ENCODE measurements around the gene CD79A. TPM values are rescaled to one million over a fixed set of nuclear protein-coding genes. Genes with fewer than 3 reads are reported as not detected.
"Not testable (repeated sequence)": the region's sequence is repeated elsewhere in the genome, so short reads cannot be mapped to it uniquely, and the experiment has no call there.

The CD79A gene
- total RNA-seq, 1 experiment from 2014 or later = not detected

DNA sequence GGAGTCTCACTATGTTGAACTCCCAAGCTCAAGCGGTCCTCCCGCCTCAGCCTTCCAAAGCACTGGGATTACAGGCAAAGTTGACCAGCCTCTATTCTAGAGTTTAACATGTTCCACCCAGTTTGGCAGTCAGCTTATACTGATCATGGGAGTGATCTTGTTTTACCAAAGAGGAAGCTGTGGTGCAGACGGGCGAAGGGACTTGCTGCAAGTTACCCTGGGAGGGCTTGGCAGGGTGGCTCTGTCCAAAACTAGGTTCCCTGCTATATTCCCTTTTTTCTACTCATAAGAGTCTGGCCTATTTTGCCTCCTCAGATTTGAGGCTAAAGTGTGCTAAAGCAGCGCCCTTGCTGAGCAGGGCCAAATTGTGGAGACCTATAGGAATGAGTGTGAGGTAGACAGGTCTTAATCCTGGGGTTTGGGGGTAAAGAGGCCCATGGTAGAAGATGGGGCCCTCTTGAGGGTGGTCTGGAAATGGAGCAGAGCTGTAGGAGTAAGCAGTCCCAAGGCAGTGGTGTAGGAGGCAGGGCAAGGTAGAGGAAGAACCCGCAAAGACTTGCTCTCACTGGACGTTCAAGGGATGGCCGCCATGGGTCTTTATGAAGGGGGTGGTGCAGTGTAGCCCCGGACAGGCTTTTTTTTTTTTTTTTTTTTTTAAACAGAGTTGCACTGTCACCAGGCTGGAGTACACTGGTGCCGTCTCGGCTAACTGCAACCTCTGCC, 13.7 kb upstream of the CD79A start:
- DNase-seq (ENCODE audit: low spot score) = no peak

DNA sequence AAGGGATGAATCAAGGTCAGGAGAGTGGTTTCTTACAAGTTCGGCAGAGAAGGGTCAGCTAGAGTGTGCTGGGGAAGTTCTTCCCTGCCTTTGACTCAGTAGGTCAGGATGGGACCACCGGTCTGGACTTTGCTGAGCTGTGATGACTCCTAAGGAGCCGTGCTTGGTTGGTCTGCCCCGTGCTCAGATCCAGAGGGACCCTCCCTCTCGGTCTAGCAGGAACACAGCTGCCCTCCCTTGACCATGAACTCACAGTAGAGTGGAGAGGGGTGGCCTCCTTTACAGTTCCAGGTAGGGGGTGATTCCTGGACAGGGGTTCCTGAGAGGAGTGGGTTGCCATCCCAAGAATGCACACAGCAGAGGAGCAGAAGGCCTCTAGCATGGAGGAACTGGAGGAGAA, 12.7 kb upstream of the CD79A start:
- no peak for DNase-seq (ENCODE audit: low spot score)

DNA sequence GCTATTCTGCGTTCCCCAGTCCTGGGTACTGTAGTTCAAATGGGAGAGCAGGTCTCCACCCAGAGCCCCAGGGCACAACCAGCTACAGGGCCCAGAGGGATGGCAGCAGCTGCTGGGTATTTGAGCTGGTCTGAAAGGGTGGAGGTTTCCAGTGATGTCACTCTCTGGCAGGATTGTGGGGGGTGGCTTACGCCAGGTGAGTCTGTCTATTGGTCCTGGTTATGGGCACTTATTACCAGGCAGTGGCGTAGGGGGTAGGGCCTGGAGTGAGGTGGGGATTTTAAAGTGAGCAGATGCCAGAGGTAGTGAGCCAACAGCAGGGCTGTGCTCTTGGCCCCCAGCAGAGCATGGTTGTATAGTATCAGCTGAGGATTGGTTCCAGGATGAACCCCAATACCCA, 10.8 kb upstream of the CD79A start:
- DNase-seq (ENCODE audit: low spot score) = no peak

DNA sequence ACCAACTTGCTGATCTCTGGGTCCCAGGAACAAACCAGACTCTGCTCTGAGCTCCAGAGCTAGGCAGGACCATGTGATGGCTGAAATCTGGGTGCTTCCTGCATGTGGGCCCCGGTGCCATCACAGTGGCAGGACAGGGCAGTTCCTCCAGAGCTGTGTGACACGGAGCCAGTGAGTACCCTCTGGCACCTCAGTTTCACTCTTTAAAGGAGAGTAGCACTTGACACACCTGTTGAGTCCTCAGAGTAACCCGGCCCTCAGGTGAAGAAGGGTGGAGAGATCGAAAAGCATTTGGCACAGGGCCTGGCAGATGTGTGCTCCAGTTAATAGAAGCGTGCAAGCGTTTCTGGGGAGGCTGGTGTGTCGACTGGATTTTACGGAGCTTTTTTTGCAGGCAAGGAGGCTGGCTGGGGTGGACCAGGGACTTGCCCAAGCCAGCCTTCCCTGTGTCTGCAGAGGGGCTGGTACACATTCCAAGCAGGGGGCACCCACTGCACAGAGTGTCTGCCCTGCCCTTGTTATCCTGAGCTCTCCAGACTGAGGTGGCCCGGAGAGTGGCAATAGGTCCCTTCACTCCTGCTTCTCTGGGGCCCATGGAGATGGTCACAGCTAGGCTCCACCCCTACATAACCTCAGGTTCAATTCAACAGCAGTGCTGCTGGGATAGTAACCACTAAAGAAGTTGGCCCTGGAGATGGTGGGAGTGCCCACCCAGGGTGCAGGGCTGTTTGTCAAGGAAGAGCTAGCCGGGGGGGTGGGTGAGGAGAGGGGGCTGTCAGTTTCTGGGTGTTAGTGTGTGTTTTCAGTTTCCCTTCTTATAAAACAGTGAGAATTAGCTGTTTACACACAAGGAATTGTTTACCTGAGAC, 8.7 kb upstream of the CD79A start:
- no peak for DNase-seq (ENCODE audit: low spot score)

DNA sequence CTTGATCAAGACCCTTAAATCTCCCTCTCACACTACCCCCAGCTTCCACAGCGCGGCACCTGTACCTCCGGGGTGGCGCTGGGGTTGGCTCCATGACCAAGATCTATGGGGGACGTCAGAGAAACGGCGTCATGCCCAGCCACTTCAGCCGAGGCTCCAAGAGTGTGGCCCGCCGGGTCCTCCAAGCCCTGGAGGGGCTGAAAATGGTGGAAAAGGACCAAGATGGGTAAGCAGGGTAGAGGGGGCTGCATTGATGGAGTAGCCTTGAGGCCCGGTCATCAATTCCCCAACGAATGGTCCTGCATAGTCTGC, 8.1 kb upstream of the CD79A start:
- no peak for DNase-seq (ENCODE audit: low spot score)

DNA sequence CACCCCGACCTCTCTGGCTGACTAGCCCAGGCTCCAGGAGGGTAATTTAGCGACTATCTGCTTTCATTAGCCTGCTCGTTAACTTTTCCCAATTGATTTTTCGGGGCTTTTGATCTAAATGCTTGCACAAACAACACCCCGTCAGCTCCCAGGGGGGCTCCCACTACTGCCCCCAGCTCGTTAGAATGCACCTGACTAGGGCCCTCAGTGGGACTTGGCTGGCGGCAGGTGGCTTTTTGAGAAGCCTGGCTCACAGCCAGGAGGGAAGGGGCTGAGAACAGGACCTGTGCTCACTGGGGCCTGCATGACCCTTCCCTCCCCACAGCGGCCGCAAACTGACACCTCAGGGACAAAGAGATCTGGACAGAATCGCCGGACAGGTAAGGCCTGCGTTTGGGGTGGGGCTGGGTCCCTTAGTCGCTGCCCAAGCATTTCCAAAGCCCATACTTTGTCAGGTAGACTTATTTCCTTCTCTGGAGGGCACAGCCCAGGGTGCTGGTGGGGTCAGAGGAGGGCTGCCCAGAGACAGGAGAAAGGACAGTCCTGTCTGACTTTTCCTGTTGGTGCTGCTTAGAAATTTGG, 7.6 kb upstream of the CD79A start:
- DNase-seq (ENCODE audit: low spot score) = no peak

DNA sequence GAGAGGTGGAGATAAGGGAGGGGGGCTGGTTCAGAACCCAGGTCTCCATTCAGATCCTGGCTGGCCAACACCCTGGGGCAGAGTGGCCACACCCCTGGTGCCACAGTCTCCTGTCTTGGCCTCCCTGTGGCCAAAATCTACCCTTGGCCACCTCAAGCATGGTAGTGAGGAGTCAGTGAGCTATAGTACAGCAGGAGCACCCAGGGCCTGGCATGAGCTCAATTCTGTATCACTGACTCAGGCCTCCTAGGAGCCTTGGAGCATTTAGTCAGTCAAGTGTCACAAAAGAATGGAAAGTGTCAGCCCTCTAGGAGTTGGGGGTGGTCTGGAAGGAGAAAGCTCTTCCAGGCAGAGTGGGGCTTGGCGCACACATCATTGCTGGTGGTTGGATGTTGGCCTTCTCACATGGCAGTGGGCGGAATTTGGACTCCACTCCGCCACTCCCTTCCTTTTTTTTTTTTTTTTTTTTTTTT, 6.6 kb upstream of the CD79A start:
- DNase-seq (ENCODE audit: low spot score) = no peak

DNA sequence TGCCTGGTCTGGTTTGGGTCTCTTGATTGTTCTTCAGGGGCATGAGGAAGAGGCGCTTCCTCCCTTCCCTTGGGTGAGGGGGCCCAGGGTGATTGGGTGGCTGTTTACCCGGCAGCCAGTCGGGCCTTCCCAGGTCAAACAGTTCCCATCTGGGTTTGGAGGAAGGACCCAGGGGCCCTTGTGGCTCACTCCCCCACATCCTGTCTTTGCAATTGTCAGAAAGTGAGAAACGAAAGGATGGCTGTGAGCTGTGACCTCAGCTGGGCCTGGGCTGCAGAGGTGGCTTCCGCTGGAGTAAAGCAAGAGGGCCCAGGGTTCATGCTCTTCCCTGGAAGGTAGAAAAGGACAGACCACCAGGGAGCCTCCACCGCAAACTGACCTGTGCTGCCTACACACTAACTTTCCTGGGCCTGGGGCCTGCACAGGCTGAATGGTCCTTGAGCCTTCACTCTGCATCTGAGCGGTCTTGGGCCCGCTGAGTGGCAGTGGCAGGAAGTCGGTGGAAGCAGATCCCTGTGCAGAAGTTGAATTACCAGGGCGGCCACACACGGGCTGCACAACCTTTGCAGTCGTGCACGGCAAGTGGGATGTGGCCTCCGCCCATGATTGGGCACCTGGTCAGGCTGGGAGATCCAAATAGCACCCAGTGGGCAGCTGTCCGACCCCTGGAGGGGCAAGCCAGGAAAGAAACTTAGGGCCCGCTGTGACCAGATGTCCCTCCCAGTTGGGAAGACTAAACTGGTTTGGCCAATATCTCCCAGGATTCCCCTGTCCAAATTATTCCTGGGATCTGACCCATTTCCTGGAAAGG, 5.3 kb upstream of the CD79A start:
- DNase-seq (ENCODE audit: low spot score) = no peak

DNA sequence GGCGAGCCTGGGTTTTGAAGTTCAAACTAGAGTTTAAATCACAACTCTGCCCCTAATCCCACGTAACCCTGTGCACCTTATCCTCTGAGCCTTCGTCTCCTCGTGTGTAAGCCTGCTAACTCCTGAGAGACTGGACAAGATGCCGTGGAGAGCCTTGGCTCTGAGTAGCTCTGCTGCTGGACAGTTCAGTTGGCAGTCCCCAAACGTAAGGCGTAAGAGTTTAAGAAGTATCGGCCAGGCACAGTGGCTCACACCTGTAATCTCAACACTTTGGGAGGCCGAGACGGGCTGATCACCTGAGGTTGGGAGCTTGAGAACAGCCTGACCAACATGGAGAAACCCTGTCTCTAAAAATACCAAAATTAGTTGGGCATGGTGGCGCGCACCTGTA, 4.7 kb upstream of the CD79A start:
- no peak for DNase-seq (ENCODE audit: low spot score)

DNA sequence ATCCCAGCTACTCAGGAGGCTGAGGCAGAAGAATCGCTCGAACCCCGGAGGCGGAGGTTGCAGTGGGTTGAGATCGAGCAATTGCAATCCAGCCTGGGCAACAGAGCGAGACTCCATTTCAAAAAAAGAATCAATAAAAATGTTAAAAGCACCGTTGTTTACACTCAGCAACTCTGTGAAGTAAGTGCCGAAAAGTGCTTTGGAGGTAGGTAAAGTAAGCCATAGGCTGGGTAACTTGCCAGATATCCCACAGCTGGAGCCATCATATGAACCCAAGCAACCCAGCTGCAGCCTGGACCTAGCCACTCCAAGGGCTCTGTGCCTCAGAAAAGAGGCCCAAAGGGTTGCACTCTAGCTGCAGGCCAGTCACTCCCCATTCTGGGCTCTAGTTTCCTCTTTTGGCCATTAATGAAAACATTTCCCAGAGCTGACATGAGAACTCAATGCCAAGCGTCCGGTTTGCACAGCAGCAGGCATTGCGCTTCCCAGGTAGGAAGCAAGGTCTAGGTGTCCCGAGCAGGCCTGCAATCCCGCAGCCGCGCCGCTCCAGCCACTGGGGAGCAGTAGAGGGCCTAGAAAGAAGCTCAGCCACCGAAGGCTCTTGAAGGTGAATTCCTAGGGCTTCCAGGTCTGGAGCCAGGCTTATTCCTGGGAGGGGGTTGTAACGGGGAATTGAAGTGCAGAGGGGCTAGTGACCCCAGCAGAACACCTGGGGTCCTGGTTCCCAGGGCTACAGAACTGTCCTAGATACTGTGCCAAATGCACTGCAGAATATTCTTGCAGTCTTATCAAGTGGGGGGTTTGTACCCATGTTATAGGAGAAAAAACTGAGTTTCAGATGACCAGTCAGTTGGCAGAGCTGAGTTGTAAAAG, 4.1 kb upstream of the CD79A start:
- DNase-seq (ENCODE audit: low spot score) = peak; percentile 67

DNA sequence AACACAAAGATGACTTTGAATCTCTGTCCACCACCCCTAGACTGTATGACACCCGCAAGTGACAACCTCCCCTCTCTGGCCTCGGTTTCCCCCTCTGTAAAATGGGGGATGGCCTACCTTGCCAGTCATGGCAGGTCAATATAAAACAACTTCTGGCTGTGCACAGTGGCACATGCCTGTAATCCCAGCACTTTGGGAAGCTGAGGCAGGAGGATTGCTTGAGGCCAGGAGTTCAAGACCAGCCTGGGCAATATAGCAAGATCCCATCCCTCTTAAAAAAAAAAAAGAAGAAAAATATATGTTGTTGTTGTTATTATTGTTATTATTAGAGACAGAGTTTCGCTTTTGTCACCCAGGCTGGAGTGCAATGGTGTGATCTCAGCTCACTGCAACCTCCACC, 1.1 kb upstream of the CD79A start:
- DNase-seq (ENCODE audit: low spot score) = not testable (repeated sequence)

DNA sequence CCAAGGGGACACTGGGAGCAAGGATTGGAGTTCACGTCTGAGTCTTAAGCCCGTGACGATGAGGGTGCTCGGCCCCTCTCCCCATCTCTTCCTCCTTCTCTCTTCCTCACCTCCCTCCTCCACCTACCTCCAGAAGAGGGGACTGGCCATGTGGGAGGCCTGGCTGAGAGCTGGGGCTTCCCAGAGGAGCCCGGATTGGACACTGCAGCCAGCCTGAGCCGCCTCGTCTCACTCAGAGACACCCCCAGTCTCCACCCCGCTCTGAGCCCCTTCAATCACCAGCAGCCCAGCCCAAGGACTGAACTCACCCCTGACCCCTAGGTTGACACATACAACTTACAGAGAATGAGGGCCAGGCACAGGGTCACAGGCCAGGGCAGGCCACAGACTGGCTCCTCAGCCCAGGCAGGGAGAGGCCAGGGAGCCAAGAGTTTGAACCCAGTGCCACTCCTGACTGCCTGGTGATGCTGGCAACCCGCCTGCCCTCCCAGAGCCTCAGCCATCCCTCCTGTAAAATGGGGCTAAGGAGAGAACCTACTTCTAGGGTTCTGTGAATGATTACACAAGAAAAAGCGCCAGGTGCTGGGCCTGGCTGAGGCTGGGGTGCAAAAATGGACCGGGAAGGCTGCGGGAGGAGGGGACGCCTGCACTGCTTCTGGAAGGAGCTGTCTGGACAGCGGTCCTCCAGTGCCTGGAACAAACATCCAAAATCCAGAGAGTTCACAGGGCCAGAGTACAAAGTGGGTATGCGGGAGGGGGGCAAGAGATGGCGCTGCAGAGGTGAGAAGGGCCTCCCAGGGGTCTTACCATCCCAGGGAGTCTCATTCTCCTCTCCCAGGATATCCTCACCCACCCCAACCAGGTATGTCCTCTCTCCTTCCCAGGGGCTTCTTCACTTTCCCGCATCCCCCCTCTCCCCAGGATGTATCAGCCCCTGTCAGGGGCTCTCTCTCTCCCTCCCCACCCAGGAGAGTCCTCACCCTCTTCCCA, 1.1 kb downstream of the CD79A start:
- DNase-seq (ENCODE audit: low spot score) = no peak

DNA sequence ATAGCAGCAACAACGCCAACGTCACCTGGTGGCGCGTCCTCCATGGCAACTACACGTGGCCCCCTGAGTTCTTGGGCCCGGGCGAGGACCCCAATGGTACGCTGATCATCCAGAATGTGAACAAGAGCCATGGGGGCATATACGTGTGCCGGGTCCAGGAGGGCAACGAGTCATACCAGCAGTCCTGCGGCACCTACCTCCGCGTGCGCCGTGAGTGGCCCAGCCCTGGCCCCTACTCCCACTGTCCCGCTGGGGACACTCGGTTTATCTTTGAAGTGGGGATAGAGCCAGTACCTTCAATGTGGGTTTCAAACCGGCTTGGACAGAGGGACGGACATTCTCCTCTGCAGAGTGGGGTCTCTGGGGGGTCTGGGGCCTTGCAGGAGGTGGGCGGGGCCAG, 2.0 kb downstream of the CD79A start:
- no peak for DNase-seq (ENCODE audit: low spot score)

DNA sequence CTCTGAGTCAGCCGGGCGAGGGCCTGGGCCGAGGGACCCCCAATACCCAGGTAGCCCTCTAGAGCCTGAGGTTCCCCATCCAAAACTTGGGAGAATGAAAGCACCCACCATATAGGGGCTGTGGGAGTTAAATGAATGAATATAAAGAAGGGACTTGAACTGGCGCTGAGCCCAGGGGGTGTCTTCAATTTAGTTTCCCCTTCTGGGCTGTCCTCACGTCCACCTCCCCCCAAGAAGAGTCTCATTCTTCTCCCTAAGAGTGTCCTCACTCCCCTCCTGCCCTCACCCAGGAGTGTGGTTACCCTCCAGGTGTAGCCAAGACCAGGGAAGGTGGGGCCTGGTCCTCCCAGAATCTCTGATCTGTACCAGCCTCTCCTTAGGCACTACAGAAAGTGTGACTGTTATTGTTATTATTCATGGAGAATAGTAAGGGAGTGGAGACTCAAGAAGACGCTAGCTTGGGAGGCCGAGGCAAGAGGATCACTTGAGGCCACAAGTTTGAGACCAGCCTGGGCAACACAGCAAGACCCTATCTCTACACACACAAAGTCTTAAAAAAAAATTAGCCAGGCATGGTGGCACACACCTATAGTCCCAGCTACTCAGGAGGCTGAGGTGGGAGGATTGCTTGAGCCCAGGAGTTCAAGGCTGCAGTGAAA, 2.7 kb downstream of the CD79A start:
- no peak for DNase-seq (ENCODE audit: low spot score)

DNA sequence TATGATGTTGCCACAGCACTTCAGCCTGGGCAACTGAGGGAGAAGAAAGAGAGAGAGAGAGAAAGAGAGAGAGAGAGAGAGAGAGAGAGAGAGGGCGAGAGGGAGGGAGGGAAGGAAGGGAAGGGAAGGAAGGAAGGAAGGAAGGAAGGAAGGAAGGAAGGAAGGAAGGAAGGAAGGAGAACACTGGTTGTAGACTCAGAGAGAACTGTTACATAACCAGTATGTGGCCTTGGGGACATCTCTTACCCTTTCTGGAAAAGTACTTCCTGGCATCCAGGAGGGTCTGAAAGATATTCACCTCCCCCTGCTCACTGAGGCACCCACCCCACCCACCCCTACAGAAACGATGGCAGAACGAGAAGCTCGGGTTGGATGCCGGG, 3.2 kb downstream of the CD79A start:
- DNase-seq (ENCODE audit: low spot score) = no peak

DNA sequence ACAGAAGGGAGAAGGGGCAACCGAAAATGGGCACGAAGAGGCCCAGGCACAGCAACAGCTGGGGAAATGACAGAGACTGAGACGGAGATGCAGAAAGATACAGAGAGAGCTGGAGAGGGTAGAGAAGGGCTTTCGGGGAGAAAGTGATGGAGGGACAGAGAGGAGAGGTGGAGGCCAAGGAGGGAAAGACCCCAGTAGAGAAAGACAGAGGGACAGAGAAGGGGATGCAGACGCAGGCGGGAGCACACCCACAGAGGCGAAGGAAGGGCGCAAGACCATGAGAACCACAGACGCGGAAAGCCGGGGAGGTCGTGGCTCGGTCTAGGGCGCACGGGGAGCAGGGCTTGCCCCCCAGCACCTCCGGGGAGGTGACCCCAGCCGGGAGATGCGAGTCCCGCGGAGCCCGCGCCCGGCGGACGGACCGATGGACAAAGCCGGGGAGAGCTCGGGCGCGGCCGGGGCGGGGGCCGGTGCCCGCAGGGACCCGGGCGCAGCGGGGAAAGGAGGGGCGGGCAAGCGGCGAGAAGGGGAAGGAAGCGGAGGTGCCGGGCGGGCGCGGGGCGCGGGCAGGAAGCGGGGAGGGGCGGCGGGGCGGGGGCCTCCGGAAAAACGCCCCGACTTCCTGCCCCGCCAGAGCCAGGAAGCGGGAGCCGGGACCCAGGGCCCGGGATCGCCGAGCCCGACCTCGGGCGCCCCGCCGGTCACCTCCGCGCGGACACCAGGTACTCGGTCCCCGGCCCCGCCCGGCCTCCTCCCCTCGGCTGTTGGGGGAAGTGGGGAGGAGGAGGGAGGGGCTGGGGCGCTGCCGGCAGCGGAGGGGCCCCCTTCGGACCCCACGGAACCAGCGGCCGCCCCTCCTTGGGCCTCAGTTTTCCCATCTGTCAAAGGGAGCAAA, 5.7 kb downstream of the CD79A start, which contains the start of gene ARHGEF1:
Gene ARHGEF1, plus strand, starts transcription at position 617 of the 895 bp plus-strand sequence. CDS start 4,899 bp downstream, outside the sequence.
- no peak for DNase-seq (ENCODE audit: low spot score)

DNA sequence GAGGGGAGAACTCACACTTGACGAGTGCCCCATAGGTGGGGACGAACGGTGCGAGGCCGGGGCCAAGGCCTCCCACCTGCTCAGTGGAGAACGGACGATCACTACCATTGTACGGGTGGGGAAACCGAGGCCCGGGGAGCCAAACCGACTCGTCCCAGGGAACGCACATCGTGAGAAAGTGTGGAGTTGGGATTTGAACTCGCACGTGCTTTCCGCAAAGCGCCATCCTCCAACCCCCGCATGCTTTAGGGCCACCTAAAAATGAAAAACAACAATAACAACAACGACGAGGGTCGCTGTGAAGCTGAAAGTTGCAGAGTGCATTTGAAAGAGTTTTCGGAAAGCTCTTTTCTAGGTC, 6.4 kb downstream of the CD79A start:
- DNase-seq (ENCODE audit: low spot score) = no peak
